HepG2 (cell line): Measurements from ENCODE around the gene HS2ST1.

Experiments used
- BRD4 ChIP-seq: sonication (generic); formaldehyde crosslinking; IDR thresholded peaks from 2 replicates; pipeline ENCODE4 v1.4.0; 2020; ENCODE audit warnings: missing genetic modification reagents
- CBX5 ChIP-seq: sonication (generic); formaldehyde crosslinking; IDR thresholded peaks from 2 replicates; pipeline ENCODE4 v1.4.0; 2020; ENCODE audit warnings: missing genetic modification reagents, borderline replicate concordance
- MZF1 ChIP-seq: sonication (generic); formaldehyde crosslinking; IDR thresholded peaks from 2 replicates; pipeline ENCODE4 v1.8.1; 2023; ENCODE audit warnings: mild to moderate bottlenecking, missing genetic modification reagents, borderline replicate concordance
- PHF20 ChIP-seq: sonication (generic); formaldehyde crosslinking; IDR thresholded peaks from 2 replicates; pipeline ENCODE4 v1.5.0; 2020; ENCODE audit warnings: mild to moderate bottlenecking, missing genetic modification reagents
- SMC3 ChIP-seq: IDR thresholded peaks from 2 replicates; pipeline ENCODE4 v1.6.1; 2011; ENCODE audit warnings: low read length, improper control_type of control experiment
- TP53 ChIP-seq: sonication (generic); formaldehyde crosslinking; conservative IDR thresholded peaks from 2 replicates; pipeline ENCODE4 v1.4.0; 2020; ENCODE audit warnings: missing genetic modification reagents
- ZBTB7A ChIP-seq: sonication (generic); formaldehyde crosslinking; IDR thresholded peaks from 2 replicates; pipeline ENCODE4 v1.8.0; 2022; ENCODE audit warnings: mild to moderate bottlenecking, missing genetic modification reagents
- ZZZ3 ChIP-seq: sonication (generic); formaldehyde crosslinking; IDR thresholded peaks from 2 replicates; pipeline ENCODE4 v1.4.0; 2020; ENCODE audit warnings: missing genetic modification reagents, mild to moderate bottlenecking, borderline replicate concordance
- TF ChIP-seq, protein P1 (sequence below): sonication (generic); formaldehyde crosslinking; IDR thresholded peaks from 2 replicates; pipeline ENCODE4 v1.4.0; 2020; ENCODE audit warnings: missing genetic modification reagents, mild to moderate bottlenecking, borderline replicate concordance

DNA sequence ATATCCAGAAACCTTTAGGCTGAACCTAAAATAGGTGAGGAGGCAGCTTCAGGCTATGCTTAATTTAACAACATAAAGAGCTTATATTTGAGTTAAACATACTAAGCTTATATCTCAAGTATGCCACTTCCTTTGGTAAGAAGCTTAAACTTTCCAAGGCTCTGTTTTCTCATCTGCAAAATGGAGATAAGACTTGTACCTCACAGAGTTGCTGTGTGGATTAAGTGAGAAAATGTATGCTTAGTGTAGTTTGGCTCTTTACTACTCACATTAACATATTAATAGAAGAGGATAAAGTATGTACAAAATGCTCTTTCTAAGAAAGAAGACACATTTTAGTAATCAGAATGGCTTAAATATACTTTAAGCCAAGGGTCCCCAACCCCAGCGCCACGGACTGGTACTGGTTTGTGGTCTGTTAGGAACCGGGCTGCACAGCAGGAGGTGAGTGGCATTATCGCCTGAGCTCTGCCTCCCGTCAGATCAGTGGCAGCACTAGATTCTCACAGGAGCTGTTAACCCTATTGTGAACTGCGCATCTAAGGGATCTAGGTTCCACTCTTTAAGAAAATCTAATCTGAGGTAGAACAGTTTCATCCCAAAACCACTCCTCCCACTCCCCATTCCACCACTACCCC lies 77.2 kb downstream of the HS2ST1 start:
- no peak for TF ChIP-seq SMC3
- no peak for TF ChIP-seq BRD4 (CRISPR knock-in tag)
- no peak for TF ChIP-seq ZBTB7A
- TF ChIP-seq TP53 (CRISPR knock-in tag): no peak
- no peak for TF ChIP-seq CBX5 (CRISPR knock-in tag)
- no peak for TF ChIP-seq PHF20 (CRISPR knock-in tag)
- no peak for TF ChIP-seq MZF1
- TF ChIP-seq ZZZ3 (CRISPR knock-in tag): no peak
- TF ChIP-seq, protein P1, sequence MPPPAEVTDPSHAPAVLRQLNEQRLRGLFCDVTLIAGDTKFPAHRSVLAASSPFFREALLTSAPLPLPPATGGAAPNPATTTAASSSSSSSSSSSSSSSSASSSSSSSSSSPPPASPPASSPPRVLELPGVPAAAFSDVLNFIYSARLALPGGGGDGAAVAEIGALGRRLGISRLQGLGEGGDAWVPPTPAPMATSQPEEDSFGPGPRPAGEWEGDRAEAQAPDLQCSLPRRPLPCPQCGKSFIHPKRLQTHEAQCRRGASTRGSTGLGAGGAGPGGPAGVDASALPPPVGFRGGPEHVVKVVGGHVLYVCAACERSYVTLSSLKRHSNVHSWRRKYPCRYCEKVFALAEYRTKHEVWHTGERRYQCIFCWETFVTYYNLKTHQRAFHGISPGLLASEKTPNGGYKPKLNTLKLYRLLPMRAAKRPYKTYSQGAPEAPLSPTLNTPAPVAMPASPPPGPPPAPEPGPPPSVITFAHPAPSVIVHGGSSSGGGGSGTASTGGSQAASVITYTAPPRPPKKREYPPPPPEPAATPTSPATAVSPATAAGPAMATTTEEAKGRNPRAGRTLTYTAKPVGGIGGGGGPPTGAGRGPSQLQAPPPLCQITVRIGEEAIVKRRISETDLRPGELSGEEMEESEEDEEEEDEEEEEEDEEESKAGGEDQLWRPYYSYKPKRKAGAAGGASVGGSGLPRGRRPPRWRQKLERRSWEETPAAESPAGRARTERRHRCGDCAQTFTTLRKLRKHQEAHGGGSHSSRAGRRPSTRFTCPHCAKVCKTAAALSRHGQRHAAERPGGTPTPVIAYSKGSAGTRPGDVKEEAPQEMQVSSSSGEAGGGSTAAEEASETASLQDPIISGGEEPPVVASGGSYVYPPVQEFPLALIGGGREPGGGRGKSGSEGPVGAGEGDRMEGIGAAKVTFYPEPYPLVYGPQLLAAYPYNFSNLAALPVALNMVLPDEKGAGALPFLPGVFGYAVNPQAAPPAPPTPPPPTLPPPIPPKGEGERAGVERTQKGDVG (CRISPR knock-in tag): no peak
